GM18508 (cell line): Measurements from ENCODE around the gene HDAC7.

Experiments used
- ATAC-seq: cut with Tn5 transposase; IDR thresholded peaks from one replicate; pipeline ENCODE4 v1.9.1; 2021; ENCODE audit warnings: moderate number of reproducible peaks; ENCODE audit not compliant: insufficient read depth, unreplicated experiment

The HDAC7 gene

DNA sequence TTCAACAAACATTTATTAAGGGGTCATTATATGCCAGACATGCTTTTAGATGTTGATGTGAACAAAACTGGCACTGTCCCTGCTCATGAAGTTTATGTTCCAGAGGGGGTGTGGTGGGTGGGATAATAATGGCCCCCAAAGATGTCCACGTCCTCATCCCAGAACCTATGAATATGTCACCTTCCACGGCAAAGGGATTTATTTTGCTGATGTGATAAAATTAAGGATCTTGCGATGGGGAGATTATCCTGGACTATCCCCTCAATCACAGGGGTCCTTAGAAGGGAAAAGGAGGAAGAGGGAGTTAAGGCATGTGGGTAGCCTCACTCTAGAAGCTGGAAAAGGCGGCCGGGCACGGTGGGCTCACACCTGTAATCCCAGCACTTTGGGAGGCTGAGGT, 48.4 kb downstream of the HDAC7 start:
- no peak for ATAC-seq

DNA sequence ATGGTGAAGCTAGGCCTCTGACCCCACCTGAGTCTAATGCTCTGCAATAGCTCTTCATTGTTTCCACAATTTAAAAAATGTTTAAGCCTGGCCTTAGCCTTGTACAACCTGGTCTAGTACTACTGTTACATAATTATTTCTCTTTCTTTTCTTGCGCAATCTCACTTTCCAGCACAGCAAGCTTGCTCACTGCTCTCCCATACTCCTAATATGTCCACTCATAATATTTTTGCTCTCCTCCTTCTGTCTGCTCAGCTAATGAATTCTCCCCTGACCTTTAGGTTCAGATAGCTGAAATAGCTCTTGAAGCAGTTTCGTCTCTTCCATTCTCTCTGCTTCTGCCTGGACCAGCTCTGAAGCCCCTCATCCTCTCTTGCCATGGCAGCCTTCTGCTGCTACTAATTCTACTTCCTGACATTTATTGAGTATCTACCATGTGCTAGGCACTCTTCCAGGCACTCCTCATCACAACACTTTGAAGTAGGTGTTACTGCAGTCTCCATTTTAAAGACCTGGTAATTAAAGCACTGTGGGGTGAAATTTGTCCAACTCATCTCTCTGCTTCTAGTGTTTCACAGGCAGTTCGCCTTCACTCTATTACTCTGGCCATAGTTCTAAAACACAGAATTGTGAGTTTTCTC, 49.5 kb downstream of the HDAC7 start:
- no peak for ATAC-seq

DNA sequence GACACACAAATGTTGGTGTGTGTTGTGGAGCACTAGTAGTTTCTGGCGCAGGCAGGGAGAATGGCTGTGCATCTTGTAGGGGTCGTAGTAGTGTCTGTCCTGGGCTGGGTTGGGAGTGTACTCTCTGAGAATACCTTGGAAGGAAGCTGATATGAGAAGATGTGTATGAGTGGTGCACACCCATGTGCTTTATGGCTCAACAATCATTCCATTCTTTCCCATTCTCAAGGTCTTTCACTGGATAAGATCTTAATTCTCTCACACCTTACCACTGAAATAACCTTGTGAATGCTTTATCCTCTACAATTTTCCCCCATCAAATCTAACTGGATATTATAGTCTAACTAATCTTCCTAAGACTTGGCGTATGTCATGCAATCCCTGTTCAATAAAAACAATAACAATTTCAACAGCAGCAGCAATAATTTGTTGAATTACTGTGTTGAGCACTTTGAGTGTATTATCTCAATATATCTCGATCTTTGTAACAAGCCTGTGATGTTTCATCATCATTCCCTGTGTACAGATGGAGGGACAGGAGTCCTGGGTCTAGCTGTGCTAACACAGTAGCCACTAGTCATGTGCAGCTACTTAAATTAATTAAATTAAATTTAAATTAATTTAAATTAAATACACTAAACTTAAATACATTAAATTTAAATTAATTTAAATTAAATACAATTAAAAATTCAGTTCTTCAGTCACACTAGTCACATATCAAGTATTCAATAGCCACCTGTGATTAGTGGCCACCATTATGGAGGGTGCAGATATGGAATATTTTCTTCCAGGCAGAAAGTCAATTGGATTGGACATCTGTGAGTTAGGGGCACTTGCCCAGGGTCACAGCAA, 50.2 kb downstream of the HDAC7 start:
- ATAC-seq, result no peak

DNA sequence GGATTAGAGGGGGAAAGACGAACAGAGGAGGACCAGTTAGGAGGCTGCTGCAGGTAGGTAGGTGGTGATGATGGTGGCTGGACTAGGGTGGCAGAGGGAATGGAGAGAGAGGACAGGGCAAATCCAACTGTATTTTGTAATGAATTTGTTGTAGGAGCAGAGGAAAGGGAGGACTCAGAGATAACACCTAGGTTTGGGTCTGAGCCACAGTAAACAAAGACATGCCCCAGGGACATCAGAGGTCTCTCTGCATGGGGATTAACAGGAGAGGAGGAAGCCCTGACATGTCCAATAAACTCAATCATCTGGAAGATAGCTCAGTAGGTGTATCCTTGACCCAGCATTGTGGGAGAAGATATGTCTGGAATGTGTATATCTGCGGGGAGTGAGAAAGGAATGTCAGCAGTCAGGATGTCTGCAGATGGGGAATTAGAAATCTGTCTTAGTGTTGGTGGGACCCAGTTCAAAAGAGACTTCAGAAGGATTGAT, 51.3 kb downstream of the HDAC7 start:
- ATAC-seq, result no peak

DNA sequence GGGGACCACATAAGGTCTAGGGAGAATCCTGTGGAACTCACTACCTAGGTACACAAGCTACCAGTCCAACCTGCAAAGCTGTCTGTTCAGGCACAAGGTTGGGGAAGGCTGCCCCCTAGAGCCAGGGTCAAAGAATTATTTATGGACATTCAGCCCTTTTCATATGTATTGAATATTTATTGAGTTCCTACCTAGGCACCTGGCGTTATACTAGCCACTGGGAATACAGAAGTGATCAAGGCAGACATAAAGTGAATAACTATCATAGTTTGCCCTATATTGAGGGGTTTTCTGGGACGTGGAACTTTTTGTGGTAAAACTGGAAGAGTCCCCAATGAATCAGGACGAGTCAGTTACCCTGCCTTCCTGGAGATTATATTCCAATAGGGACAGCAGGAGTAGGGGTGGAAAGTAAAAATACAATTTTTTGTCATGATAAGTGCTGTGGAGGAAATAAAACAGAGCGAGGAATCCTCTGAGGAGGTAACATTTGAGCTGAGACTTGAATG, 52.4 kb downstream of the HDAC7 start:
- no peak for ATAC-seq

DNA sequence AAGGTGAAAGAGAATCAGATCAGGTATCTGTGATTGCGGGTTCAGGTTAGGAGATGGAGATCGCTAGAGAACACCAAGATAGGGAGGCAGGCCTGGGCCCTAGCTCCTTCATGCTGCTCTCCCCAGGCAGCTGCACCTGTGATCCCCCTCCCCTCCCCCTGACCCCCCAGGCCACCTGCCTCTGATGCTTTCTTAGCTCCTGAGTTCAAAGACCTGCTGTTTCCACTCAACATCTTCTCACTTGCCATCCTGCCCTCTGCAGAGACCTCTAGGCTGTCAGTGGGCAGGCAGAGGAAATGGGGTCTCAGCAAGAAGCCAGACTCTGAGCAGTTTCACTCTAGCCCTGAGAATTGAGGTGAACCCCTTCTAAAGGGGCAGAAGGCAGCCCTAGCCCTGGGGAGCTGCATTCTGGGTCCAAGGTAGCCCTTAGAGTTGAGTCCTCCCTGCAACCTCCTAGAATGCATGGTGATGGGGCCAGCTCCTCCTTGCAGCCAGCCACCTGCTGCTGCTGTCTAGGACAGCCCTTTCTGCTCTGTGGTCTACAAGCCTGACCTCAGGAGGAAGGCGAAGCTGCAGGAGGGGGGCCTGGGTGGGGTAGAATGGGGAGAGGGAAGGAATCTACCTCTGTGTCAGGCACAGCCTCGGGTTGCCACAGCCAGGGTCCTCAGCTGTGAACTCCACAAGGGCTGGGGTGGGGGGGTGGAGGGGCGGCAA, 53.0 kb downstream of the HDAC7 start:
- ATAC-seq, result no peak

DNA sequence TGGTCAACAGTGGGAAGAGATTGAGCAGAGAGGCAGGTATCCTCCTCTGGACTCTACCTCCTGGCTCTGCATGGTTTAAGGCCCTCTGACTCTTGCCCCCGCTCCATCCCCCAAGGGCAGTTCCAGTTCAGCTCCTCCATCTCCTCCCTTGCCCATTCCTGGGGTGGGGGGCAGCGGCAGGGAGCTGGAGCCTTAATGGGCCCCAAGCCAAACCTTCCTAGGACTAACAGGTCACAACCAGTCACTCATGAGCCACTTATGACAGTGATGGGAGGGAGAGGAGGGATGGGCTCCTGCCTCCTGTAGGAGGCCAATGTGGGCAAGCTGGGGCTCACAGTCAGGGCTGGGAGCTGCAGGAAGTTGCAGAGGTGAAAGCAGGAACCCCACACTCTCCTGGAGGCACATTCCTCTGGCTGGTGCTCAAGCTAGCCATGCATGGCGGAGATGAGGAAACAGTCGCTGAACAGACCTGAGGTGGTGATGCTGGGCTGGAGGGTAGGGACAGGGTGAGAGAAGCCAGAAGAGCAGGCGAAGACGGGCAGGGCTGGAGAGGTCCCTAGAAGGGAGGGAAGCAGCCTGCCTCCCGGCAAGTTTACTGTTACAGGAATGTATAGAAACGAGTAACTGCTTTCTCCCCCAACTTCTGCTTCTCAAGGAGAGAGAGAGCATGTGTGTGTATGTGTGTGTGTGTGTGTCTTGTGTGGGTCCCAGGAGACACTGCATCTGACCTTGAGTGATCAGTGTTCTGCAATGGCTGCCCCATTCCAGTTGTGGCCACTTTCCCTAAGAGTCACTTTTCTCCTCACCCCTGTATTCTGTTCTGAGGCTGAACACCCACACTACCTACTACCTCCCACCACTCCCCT, 56.0 kb downstream of the HDAC7 start:
- no peak for ATAC-seq

DNA sequence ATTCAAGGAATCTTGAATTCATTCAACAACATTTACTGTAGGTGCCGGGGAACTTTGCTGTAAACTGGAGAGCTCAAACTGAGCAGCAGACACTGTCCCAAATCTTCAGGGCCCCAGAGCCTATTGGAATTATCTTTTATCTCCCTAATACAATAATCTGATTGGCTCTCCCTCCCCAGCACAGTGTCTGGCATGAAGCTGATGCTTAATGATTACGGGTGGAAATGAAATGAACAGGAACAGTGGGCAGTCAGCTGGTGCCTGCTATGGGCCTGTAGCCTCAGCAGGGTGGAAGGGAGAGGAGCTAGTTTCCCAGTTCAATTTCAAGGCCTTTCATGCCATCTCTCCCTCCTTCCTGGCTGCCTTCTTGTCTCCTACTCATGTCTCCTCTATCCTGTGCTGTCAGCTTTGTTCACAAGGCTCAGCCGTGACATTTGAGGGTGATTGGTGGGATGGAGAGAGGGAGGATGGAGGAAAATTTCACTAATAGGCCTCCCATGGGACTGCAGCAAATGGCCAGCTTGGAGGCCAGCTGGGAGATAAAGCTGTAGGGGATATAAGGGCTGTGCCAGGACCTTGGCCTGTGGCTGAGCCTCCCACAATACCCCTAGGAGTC, 56.7 kb downstream of the HDAC7 start:
- no peak for ATAC-seq

DNA sequence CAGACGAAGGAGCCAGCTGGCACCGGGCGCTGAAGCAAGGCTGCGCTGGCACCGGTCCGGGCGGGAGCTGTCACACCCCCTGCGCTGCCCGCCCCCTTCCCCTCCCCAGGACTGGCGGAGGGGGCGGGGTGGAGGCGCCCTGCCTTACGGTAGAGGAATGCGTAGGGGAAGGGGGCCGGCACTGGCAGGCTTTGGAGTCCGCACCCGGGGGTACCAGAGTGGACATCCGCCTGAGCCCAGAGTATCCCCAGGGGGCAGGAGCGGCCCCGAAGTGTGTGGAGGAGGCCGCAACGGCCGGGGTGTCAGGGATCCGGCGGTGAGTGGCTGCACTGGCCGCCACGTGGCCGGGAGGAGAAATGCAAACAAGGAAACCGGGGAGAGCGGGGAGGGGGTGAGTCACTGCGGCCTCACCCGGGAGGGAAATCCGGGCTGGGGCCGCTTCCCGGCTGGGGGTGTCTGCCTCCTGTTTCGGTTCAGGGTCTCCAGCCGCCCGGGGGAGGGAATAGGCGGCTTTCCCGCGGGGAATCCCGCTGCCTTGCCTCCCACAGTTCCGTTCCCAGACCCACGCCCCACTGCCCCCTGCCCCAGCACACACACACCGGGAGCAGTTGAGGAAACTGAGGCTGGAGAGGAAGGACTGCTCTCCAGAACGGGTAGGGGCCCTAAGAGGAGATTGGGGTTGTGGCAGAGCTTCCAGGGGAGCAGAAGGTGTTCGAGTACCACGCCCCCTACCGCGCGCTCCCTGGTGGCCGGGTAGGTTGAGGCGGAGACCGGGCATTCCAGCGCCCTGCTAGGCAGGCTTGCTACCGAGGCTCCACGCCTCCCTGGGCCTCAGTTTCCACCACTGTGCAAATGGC, 60.6 kb downstream of the HDAC7 start, which contains the start of gene RAPGEF3:
TSS of gene RAPGEF3 (minus strand) at position 47 of the 857 bp plus-strand sequence. CDS start 324 bp downstream, outside the sequence.
- no peak for ATAC-seq

DNA sequence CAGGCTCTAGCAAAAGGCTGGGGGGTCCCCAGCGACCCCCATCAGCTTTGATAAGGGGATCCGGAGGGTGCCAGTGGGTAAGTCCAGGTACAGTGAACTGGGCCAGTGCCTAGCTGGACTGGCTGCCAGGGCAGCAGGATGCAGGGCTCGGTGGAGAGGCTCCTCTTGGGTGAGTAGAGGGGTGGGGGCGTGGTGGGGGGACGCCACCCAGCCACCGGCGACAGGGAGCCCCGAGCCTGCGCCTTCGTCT, 61.2 kb downstream of the HDAC7 start:
- no peak for ATAC-seq

DNA sequence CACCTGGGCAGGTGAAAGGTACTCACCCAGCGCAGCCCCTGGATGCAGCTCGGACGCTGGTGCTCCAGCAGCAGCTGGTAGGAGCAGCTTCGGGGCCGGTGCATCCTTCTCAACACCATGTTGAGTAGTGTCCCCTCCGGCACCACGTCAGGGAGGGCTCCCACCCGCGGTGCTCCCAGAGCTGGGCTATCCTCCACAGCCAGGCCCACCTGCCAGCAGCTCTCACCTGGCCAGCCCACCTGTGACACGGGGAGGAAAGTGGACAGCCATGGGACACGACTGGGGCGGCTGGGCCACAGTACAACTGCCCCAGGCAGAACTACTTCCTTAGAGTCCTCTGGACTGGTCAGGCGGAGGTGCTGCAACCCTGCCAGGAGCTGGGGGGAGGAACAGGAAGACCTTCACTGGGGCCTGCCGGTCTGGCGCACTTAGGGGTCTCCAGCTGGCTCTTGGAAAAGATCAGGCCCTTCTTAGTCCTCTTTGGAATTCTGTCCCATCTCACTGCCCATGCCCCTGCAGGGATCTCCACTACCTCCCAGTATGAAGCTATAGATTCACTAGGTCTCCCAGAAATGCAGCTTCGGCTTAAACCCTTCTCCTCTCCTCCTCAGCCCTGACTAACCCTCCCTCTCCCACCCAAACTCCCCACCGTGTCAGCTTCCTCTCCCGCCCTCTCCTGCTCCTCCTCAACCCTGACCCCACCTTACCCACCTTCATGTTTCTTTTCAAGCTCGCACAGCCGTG, 61.7 kb downstream of the HDAC7 start:
- no peak for ATAC-seq

DNA sequence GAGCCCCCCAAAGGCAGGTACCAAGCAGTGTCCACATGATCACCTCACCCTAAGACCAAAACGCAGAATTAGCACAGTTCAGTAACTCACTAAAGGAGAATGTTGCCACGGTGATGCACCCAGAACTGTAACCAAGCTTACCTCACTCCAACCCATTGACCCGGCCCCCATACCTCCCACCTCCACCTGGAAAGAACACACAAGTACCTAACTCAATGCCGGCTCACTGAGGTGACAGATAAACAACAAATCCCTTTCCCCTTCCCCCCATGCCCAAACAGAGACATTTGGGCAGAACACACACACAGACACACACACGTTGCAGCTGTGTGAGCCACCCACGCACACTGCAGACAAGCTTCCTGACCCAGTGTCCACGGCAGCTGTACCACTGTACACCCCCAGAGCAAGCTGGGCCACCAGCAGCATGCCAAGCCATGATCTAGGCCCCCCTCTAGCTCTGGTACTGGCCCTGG, 62.3 kb downstream of the HDAC7 start:
- no peak for ATAC-seq

DNA sequence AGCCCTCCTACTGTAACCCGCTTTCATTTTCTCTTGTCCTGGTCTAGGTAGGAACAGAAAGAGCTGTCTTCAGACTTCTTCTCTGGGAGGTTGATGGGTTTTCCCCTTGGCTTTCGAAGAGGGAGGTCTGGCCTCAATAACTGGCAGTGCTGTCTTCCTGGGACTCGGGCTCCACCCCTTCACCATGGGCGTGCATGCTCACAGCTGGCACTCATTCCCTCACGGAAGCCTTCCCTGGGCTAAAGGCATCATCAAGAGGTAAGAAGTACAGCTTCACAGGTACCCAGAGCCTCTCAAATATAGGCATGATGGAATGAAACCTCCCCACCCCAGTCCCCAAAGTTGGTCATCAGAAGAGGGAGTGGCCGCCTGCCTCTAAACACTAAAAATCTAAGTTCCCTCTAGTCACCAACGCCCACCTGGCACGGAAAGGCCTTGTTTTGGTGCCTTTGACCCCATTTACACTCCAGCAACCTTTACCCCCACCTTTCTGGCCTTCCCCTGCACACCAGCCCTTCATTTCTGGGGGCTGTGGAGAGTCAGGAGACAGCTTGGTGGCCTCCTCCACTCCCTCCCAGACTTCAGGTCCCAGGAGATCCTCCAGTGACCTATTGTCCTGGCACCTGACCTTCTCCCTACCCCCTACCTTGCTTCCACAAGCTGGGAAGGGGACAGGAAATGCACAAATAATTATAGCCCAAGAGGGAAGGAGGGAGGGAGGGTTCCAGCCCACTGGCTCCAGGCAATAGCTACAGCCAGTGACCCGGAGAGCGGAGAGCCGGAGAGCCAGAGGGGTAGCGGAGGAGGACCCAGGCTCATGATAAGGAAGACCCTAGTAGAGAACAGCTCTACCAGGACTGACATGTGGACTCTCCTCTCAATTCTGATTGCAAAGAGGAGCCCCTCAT, 63.8 kb downstream of the HDAC7 start:
- peak; percentile 59 for ATAC-seq

DNA sequence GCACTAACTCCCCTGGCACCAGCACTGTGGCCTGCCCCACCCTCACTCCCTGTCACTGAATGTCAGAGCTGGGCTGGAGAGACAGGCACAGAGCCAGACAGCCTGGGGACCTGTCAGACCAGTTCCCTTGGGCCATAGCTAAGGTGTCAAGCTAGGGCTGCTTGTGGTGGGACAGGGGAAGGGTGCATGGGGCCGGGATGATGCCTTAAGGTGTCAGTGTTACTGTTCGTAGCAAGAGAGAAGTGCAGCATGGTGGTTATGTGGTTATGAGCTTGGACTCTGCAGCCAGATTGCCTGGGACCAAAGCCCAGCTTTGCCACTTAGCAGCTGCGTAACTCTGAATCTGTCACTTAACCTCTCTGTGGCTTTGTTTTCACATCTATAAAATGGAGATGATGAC, 64.8 kb downstream of the HDAC7 start:
- ATAC-seq, result no peak

DNA sequence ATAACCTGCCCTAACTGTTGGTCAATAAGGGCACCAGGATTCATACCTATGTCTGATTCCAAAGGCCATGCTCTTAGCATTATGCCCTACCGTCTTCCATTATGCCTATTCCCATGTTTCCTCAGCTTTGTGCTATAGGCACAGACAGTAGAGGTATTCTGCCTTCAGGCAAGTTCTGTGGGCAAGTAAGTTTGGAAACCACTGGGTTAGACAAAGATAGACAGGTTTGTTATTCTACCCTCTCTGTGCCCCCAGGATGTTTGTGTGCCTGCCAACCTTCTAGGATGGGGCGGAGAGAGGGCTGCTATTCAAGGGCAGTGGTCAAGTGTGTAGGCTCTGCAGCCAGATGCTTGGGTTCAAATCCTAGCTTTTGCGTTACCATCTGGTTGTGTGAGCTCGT, 65.6 kb downstream of the HDAC7 start:
- ATAC-seq, result no peak

DNA sequence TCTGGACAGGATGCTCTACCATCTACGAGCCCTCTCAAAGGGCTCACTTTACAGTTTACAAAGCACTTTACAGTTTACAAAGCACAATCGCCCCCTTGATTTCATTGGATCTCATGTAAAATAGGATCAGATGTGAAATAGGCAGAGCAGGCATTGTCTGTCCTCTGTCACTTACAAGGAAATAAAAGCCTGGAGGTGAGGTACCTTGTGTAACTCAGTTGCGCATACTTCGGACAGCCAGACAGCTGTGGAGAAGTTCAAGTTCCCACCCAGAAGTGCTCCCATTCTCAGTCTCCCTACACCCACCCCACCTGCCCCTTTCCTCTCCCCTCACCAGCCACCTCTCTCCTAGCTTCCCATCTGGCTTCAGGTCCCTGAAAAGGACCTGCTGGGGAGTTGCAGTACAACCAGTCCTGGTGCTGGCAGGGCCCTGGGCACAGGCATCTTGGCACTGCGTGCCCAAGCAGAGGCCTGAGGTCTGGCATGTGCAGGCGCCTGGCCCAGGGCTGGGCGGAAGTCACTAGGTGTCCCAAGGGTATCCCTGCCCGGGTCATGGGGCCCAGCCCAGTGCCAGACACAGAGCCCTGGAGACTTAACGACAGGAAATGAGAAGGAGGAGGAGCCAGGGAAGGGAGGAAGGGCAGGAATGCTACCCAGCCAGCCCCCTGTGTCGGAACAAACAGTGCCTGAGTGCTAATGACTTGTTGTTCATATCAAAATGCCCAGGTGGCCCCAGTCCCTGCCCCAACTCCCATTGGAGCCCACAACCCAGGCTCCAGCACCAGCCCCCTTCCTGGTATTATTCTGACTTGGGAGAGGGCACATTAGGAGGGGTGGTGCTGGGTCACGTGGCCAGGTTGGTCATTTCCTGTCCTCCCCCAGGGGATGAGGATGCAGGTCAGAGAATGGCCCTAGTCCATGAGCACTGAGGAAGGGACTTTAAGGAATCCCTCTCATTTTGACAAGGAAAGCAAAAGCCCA, 66.4 kb downstream of the HDAC7 start:
- ATAC-seq, result no peak
